ENCODE results near the gene TDRD9.
"Not testable (repeated sequence)": the region's sequence is repeated elsewhere in the genome, so short reads cannot be mapped to it uniquely, and the experiment has no call there.

Gene TDRD9

DNA sequence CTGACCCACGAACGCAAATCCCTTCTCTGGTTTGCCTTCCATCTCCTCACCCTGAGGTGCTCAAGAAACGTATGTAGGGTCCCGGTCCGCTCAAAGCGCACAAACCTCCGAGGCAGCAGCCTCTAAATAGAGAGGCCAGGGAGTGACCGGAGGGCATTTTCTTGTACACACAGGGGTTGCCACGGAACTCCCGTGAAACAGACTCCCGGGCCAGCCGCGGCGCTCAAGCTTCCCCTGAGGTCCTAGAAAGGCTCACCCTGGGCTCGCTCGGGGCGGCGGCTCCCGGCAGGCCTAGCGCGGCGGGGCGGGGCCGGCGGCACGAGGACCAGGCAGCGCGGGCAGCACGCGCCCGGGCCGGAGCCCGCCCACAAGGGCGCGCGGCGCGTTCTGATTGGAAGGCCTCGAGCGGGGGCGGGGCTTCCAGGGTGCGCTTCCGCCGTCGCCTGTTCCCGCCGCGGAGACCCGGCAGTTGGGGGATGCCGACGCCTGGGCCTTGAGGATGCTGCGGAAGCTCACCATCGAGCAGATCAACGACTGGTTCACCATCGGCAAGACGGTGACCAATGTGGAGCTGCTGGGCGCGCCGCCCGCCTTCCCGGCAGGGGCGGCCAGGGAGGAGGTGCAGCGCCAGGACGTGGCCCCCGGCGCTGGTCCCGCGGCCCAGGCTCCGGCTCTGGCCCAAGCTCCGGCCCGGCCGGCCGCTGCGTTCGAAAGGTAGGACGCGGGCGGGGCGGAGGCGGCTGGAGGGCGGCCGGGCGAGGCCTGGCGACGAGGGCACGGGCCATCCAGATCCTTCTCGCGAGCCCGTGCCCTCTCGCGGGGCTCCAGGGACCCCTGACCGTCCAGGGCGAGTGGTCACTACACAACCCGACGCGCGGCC lies at the start of gene TDRD9:
TSS of gene TDRD9 (plus strand) at position 446 of the 880 bp plus-strand sequence. CDS start at position 500, 54 bp downstream.
- no peak for DNase-seq (ENCODE audit: low read depth)

GRCh38 chr14:103879118-103879569 lies 49.1 kb upstream of the TDRD9 start:
- DNase-seq (ENCODE audit: low read depth) = no peak

GRCh38 chr14:103879570-103880347 lies 48.5 kb upstream of the TDRD9 start:
- no peak for DNase-seq (ENCODE audit: low read depth)

GRCh38 chr14:103880348-103881267 lies 47.6 kb upstream of the TDRD9 start:
- peak; percentile 47 for DNase-seq (ENCODE audit: low read depth)

DNA sequence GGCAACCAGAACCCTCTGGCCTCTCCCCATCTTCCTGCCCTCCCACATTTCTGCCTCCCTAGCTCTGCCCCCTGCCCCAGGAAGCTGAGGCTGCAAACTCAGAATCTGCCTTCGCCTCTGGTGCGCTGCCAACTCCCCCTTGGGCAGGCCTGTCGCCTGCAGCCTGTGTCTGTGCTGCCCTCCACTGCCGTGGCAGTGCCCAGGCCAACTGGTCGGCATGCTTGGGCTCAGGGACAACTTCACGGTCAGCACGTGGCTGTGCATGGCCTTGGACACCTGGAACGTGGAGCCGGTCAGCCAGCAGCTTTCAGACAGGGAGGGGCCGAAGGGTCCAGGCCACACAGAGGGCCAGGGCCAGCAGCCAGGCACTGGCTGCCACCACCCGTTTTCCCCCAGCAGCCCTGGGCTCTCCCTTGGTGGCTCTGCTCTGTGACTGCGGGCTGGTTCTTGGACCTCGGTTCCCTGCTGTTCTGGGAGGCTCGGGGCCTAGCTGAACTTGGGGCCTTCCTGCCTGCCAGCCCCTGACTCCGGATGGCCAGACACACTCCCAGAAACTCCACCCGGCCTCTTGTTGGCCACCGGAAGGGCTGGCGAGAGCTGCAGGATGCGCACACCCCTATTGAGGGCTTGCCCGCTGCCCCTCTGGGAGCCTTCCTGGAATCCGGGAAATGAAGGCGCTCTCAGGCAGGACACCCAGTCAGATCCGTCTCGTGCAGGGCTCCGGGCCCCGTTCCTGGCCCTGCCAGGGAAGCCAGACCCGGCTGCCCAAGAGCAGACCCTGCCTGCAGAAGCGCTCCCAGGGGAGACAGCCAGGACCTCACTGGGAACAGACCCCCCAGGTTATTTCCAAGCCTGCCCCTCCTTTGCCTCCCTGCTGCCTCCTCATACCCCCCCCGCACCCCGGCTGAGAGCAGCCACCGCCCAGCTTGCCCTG lies 46.7 kb upstream of the TDRD9 start:
- no peak for DNase-seq (ENCODE audit: low read depth)

- peak; percentile 65 for DNase-seq (ENCODE audit: low read depth)
Observed at GRCh38 chr14:103882503-103883262, 45.6 kb upstream of the TDRD9 start.

GRCh38 chr14:103883263-103883523 lies 45.1 kb upstream of the TDRD9 start:
- DNase-seq (ENCODE audit: low read depth) = no peak

GRCh38 chr14:103884854-103885253 lies 43.4 kb upstream of the TDRD9 start:
- DNase-seq (ENCODE audit: low read depth) = no peak

- no peak for DNase-seq (ENCODE audit: low read depth)
Observed at GRCh38 chr14:103885509-103885932, 42.7 kb upstream of the TDRD9 start.

DNA sequence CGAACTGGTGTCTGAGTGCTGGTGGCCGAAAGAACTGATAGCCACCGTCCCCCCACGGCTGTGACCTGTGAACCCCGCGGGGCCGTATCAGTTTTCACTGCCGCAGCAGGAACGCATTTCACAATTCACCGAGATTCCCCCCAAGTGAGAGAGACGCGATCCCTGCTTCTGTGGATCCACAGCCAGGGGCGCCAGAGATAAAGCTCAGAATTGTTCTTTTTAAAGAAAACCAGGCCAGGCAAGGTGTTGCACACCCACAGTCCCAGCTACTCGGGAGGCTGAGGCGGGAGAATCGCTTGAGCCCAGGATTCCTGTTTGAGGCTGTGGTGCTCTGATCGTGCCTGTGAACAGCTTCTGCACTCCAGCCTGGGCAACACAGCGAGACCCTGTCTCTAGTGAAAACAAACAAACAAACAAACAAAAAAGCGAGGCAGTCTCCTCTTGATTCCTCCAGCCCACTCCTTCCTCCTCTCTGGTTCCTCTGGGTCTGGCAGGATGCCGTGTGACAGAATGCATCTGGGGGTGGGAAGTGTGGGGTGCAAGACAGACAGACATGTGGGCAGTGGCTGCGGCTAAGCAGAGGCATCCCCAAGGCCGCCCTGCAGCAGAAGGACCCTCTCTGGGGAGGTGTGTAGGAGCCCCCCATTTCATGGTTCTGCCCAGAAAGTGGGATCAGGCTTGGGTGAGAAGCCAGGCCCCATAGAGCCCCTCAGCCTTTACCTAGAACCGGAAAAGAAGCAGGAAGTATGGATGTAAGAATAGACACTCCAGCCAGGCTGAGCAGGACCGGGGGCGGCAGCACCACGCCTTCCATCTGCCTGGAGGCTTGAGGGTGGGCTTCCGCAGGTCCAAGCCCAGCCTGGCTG lies 41.7 kb upstream of the TDRD9 start:
- DNase-seq (ENCODE audit: low read depth) = peak; percentile 47

- no peak for DNase-seq (ENCODE audit: low read depth)
Observed at GRCh38 chr14:103887170-103887501, 41.1 kb upstream of the TDRD9 start.

- no peak for DNase-seq (ENCODE audit: low read depth)
Observed at GRCh38 chr14:103887557-103888115, 40.6 kb upstream of the TDRD9 start.

- not testable (repeated sequence) for DNase-seq (ENCODE audit: low read depth)
Observed at GRCh38 chr14:103889002-103889312, 39.3 kb upstream of the TDRD9 start.

DNA sequence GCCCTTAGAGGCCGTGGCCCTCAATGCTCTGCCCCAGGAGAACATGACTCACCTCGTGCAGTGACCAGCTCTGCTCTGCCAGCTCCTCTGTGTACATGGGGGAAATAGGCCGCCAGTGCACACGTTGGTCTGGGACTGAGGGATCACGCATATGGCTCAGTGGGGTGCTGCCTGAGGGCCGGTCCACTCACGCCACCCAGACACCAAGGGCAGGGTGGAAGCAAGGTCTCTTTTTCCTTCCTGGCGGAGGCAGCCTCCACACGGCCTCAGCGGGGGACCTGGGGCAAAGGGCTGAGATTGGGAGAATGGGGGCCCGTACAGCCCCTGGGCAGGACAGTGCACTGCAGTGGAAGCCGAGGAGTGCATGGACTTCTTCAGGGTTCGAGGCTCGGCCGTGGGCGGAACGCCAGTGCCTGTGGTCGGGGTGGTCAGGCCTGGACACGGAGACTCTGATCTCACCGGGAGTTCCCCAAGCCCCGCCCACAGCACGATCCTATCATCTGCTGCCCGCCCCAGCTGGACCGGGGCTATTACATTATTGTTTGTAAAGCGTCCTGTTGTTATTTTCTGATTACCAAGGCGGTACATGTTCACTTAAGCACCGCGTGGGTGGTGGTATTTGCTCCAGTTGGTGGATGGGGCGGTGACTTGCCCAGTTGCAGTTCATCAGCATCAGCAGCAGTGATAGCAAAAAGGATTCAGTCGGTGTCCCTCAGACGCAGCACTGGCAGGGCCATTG lies 38.8 kb upstream of the TDRD9 start:
- no peak for DNase-seq (ENCODE audit: low read depth)

- no peak for DNase-seq (ENCODE audit: low read depth)
Observed at GRCh38 chr14:103890052-103890371, 38.2 kb upstream of the TDRD9 start.

DNA sequence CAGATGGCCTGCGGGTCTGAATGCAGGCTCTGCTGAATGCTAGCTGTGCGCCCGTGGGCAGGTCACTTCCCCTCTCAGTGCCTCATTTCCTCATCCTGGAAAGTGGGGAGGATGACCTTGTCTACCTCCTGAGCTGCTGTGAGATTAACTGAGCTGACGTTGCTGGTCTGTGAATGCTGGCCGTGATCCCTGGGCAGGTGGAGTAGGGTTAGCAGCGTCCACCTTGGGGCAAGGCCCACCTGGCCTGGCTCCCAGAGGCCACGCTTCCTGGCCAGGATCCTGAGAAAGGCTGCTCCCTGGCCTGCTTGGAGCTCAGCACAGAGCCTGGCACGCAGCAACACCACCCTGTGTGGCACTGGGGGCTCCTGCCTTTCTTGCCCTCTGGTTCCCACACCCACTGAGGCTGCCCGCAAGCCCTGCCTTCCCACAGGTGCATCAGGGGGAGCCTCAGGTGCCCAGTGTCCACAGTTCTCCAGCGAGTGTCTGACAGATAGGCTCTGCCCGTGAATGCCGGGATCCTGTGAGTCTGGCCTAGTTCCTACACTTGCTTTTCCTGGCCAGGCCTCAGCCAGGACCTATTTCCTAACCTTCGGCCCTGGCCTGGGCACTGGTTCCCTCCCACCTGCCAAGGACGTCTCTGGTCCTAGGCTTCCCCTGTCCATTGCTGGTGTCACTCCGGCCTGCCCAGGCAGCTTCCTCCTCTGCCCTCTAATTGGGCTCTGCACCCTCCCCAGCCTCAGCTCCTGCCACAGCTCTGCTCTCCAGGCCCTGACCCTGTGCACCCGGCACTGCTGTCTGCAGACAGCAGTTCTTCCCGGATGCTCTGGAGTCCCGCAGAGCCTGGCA lies 37.2 kb upstream of the TDRD9 start:
- DNase-seq (ENCODE audit: low read depth) = no peak

DNA sequence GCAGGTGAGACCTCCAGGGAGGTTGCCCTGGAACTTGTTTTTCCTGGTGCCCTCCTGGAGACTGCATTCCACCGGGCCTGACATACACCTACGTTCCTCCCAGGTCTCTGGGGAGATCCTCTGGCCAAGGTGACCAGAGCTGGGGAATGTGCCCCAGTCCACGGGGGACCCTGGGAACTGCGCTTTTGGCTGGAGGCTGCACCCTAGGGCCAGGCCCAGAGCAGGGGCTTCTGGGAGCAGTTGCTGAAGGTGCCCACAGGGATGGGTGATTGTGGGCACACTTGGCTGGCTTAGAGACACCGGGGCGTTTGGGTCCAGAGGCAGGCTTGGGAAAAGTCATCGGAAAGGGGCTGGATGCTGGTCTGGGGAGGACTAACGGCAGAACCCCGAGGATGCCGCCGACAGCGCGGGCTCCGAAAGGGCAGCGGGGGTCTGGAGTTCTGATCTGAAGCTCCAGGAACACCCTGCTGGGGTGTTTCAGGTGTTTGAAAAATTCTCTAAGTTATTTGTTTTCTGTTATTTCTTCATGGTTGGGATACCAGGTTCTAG lies 36.5 kb upstream of the TDRD9 start:
- DNase-seq (ENCODE audit: low read depth) = no peak

Data from amniotic epithelial cell (primary cell).